H1 (cell line): ENCODE data around the gene DBX1. TPM values are rescaled to one million over a fixed set of nuclear protein-coding genes. Genes with fewer than 3 reads are reported as not detected.
A peak's percentile ranks its signal among the peaks of the same experiment; 100 is the strongest.

Experiments
- CTCF ChIA-PET: fragments of 300-600 bp; sonication (Branson Sonifier 250); formaldehyde crosslinking; loops from one replicate; lab custom pipeline; 2021; ENCODE audit not compliant: partially characterized antibody; lab: Charles Lee
- POLR2A ChIA-PET: fragments of 300-600 bp; sonication (Branson Sonifier 250); formaldehyde crosslinking; loops from one replicate; lab custom pipeline; 2021; ENCODE audit warnings: inconsistent platforms; ENCODE audit not compliant: partially characterized antibody; lab: Charles Lee
- DNase-seq, 2 experiments: peaks; one replicate each; pipeline versions ENCODE4 v3.0.0 to v3.0.0-alpha.2; 2010 to 2022; ENCODE audit warnings: low spot score in 2 of 2, low read depth in 1 of 2, mixed read lengths in 1 of 2
- FAIRE-seq: peaks from 2 replicates; lab custom pipeline; 2011; peaks lifted over from hg19 to GRCh38; lab: Jason Lieb, UNC
- H2AFZ ChIP-seq: 2 replicates; pipeline ENCODE4 v1.8.1; 2012; ENCODE audit warnings: low read length, inconsistent platforms
- H2AK5ac ChIP-seq: 2 replicates; pipeline ENCODE4 v1.6.1; 2013; ENCODE audit warnings: low read depth, low read length
- H2BK120ac ChIP-seq: replicated peaks from 2 replicates; pipeline ENCODE3; 2013; ENCODE audit warnings: low read depth, low read length, inconsistent platforms
- H2BK12ac ChIP-seq: 2 replicates; pipeline ENCODE4 v1.6.1; 2013; ENCODE audit warnings: low read depth, low read length
- H2BK15ac ChIP-seq: 2 replicates; pipeline ENCODE4 v1.6.1; 2013; ENCODE audit warnings: low read length
- H2BK20ac ChIP-seq: 2 replicates; pipeline ENCODE4 v1.6.1; 2013; ENCODE audit warnings: low read length
- H2BK5ac ChIP-seq: 2 replicates; pipeline ENCODE4 v1.6.1; 2013; ENCODE audit warnings: low read depth, low read length
- H3K14ac ChIP-seq: 2 replicates; pipeline ENCODE4 v1.6.1; 2013; ENCODE audit warnings: inconsistent platforms; ENCODE audit not compliant: insufficient read length
- H3K18ac ChIP-seq: 2 replicates; pipeline ENCODE4 v1.6.1; 2013; ENCODE audit warnings: low read length; ENCODE audit errors: extremely low read depth
- H3K23ac ChIP-seq: 2 replicates; pipeline ENCODE4 v1.6.1; 2013; ENCODE audit warnings: inconsistent platforms; ENCODE audit not compliant: insufficient read length
- H3K23me2 ChIP-seq: 2 replicates; pipeline ENCODE4 v1.6.1; 2013; ENCODE audit warnings: low read depth, low read length
- H3K27ac ChIP-seq: 2 replicates; pipeline ENCODE4 v1.6.1; 2011; ENCODE audit warnings: low read depth, low read length, inconsistent platforms
- H3K27me3 ChIP-seq, 4 experiments: replicated peaks in 1 of 4; 1 replicate in 1 of 4; 2 replicates in 3 of 4; pipeline versions ENCODE4 v1.6.1 to v1.8.1; 2011 to 2013; ENCODE audit warnings: low read length in 3 of 4, mild to moderate bottlenecking in 3 of 4, inconsistent platforms in 2 of 4, mixed read lengths in 2 of 4, moderate library complexity in 1 of 4; ENCODE audit not compliant: control insufficient read depth in 3 of 4, insufficient read depth in 3 of 4; ENCODE audit errors: extremely low read depth in 1 of 4
- H3K36me3 ChIP-seq, 4 experiments: 2 replicates each; pipeline versions ENCODE4 v1.6.1 to v1.8.1; 2011 to 2013; ENCODE audit warnings: mild to moderate bottlenecking in 4 of 4, low read length in 3 of 4, moderate library complexity in 2 of 4, control low read depth in 1 of 4, inconsistent platforms in 1 of 4; ENCODE audit not compliant: insufficient read depth in 4 of 4, control insufficient read depth in 2 of 4
- H3K4ac ChIP-seq: replicated peaks from 2 replicates; pipeline ENCODE3; 2013; ENCODE audit warnings: low read length, low read depth, mixed read lengths, inconsistent platforms; ENCODE audit not compliant: insufficient read length
- H3K4me1 ChIP-seq, 4 experiments: replicated peaks in 1 of 4; 1 replicate in 1 of 4; 2 replicates in 3 of 4; pipeline versions ENCODE4 v1.6.1 to v1.8.1; 2011 to 2013; ENCODE audit warnings: low read length in 3 of 4, inconsistent platforms in 2 of 4, mixed read lengths in 1 of 4; ENCODE audit not compliant: insufficient read depth in 4 of 4, control insufficient read depth in 3 of 4
- H3K4me2 ChIP-seq, 2 experiments: 2 replicates each; pipeline versions ENCODE4 v1.6.1 to v1.8.1; 2011 to 2013; ENCODE audit warnings: low read depth in 2 of 2, low read length in 2 of 2, control low read depth in 1 of 2, inconsistent platforms in 1 of 2, mild to moderate bottlenecking in 1 of 2; ENCODE audit not compliant: insufficient read depth in 1 of 2
- H3K4me3 ChIP-seq, 4 experiments: fragments of 200-600, 300-600 bp in 1 of 4; sonication (generic), shearing (Covaris generic), sonication (Bioruptor Twin) in 1 of 4; 2 replicates each; pipeline versions ENCODE4 v1.5.1 to v1.8.1; 2011 to 2016; ENCODE audit warnings: low read length in 4 of 4, low read depth in 3 of 4, control low read depth in 2 of 4, inconsistent platforms in 2 of 4, mild to moderate bottlenecking in 2 of 4, mixed read lengths in 1 of 4, moderate library complexity in 1 of 4; ENCODE audit not compliant: insufficient read depth in 2 of 4; ENCODE audit errors: extremely low read depth in 1 of 4
- H3K56ac ChIP-seq: replicated peaks from 2 replicates; pipeline ENCODE3; 2013; ENCODE audit warnings: low read depth, mild to moderate bottlenecking, mixed read lengths, low read length, inconsistent platforms; ENCODE audit not compliant: insufficient read length
- H3K79me1 ChIP-seq: 2 replicates; pipeline ENCODE4 v1.6.1; 2013; ENCODE audit warnings: low read depth, low read length, control low read depth
- H3K79me2 ChIP-seq, 2 experiments: 2 replicates each; pipeline versions ENCODE4 v1.6.1 to v1.8.1; 2012 to 2013; ENCODE audit warnings: low read length in 2 of 2, mild to moderate bottlenecking in 2 of 2, inconsistent platforms in 1 of 2; ENCODE audit not compliant: insufficient read depth in 2 of 2, control insufficient read depth in 1 of 2
- H3K9ac ChIP-seq, 4 experiments: replicated peaks in 1 of 4; 1 replicate in 1 of 4; 2 replicates in 3 of 4; pipeline versions ENCODE4 v1.6.1 to v1.8.1; 2011 to 2013; ENCODE audit warnings: low read depth in 3 of 4, low read length in 3 of 4, control low read depth in 2 of 4, mild to moderate bottlenecking in 2 of 4, moderate library complexity in 2 of 4, inconsistent platforms in 1 of 4; ENCODE audit errors: extremely low read depth in 1 of 4
- H3K9me3 ChIP-seq, 2 experiments: 2 replicates each; pipeline versions ENCODE4 v1.6.1 to v1.8.1; 2012 to 2013; ENCODE audit warnings: mild to moderate bottlenecking in 2 of 2, moderate library complexity in 2 of 2, control low read depth in 1 of 2, inconsistent platforms in 1 of 2, low read depth in 1 of 2, low read length in 1 of 2, mixed read lengths in 1 of 2; ENCODE audit not compliant: insufficient read depth in 2 of 2
- H4K20me1 ChIP-seq, 2 experiments: replicated peaks in 1 of 2; 2 replicates each; pipeline versions ENCODE3 to v1.8.1; 2011 to 2013; ENCODE audit warnings: inconsistent platforms in 2 of 2, low read length in 2 of 2, mild to moderate bottlenecking in 1 of 2; ENCODE audit not compliant: insufficient read depth in 2 of 2, control insufficient read depth in 1 of 2
- H4K5ac ChIP-seq: 2 replicates; pipeline ENCODE4 v1.6.1; 2013; ENCODE audit warnings: low read length, low read depth, mixed read lengths, inconsistent platforms; ENCODE audit not compliant: insufficient read length
- H4K8ac ChIP-seq: 2 replicates; pipeline ENCODE4 v1.8.0; 2013; ENCODE audit warnings: mild to moderate bottlenecking, moderate library complexity, low read length, inconsistent platforms; ENCODE audit not compliant: insufficient read depth; ENCODE audit errors: extremely low read depth
- H4K91ac ChIP-seq: replicated peaks from 2 replicates; pipeline ENCODE3; 2013; ENCODE audit warnings: low read length, mixed read lengths, inconsistent platforms; ENCODE audit not compliant: insufficient read length
- ASH2L ChIP-seq: fragments of 200-600, 300-600 bp; sonication (generic); IDR thresholded peaks from one replicate; pipeline ENCODE4 v1.7.1; 2017; ENCODE audit warnings: low read length
- CBX5 ChIP-seq: fragments of 300-800, 300-1000 bp; sonication (generic); IDR thresholded peaks from 2 replicates; pipeline ENCODE4 v1.7.1; 2016; ENCODE audit warnings: antibody characterized with exemption, low read length, low read depth
- CHD1 ChIP-seq: IDR thresholded peaks from 2 replicates; pipeline ENCODE4 v1.6.1; 2012; ENCODE audit warnings: low read depth, low read length, improper control_type of control experiment
- CHD2 ChIP-seq: IDR thresholded peaks from 2 replicates; pipeline ENCODE4 v1.6.1; 2012; ENCODE audit warnings: low read length, improper control_type of control experiment
- EP300 ChIP-seq, 2 experiments: IDR thresholded peaks; 1 replicate in 1 of 2; 2 replicates in 1 of 2; pipeline ENCODE4 v1.6.1; 2011 to 2012; ENCODE audit warnings: low read depth in 2 of 2, low read length in 2 of 2, mild to moderate bottlenecking in 2 of 2, borderline replicate concordance in 1 of 2, inconsistent platforms in 1 of 2, moderate library complexity in 1 of 2
- EZH2 ChIP-seq: fragments of 200-600 bp; sonication (generic); IDR thresholded peaks from 2 replicates; pipeline ENCODE4 v1.7.1; 2012; ENCODE audit warnings: low read depth, mild to moderate bottlenecking, moderate library complexity, low read length, inconsistent platforms; ENCODE audit not compliant: severe bottlenecking
- JUND ChIP-seq: IDR thresholded peaks from 2 replicates; pipeline ENCODE4 v1.6.1; 2011; ENCODE audit warnings: mild to moderate bottlenecking, improper control_type of control experiment, low read length
- RNF2 ChIP-seq: fragments of 200-900, 300-1000 bp; sonication (generic); IDR thresholded peaks from 2 replicates; pipeline ENCODE4 v1.7.1; 2016; ENCODE audit warnings: borderline replicate concordance, low read depth, mild to moderate bottlenecking, antibody characterized with exemption, low read length; ENCODE audit not compliant: poor library complexity, severe bottlenecking; ENCODE audit errors: missing control alignments
- SIN3A ChIP-seq, 2 experiments: IDR thresholded peaks in 1 of 2; conservative IDR thresholded peaks in 1 of 2; 2 replicates each; pipeline ENCODE4 v1.6.1; 2011 to 2012; ENCODE audit warnings: low read length in 2 of 2, improper control_type of control experiment in 1 of 2, low read depth in 1 of 2, mild to moderate bottlenecking in 1 of 2
- SP1 ChIP-seq: IDR thresholded peaks from 2 replicates; pipeline ENCODE4 v1.6.1; 2011; ENCODE audit warnings: low read depth, low read length
- WGBS, 2 experiments: shearing (Covaris generic) in 1 of 2; methylation state at CpG; one replicate each; pipeline versions ENCODE4 v1.1.6 to v1.1.7; 2013 to 2015; ENCODE audit warnings: low lambda C conversion rate in 2 of 2, mixed read lengths in 2 of 2, inconsistent platforms in 1 of 2, low coverage in 1 of 2, missing lambda C conversion rate in 1 of 2; ENCODE audit not compliant: insufficient replicate concordance in 2 of 2, insufficient coverage in 1 of 2, insufficient read length in 1 of 2; ENCODE audit errors: extremely low coverage in 1 of 2, missing lambda C conversion rate in 1 of 2; 5-methylcytosine and 5-hydroxymethylcytosine counted together
- polyA plus RNA-seq, 7 experiments: library from polyadenylated mRNA; depleted of rRNA in 3 of 7; stranded (reverse) in 5 of 7; unstranded in 2 of 7; fragments of >200 nt in 5 of 7; fragments of 200-250 nt in 2 of 7; gene quantifications; 1 replicate in 5 of 7; 2 replicates in 1 of 7; 4 replicates in 1 of 7; pipeline versions ENCODE4 v1.2.1 to v1.2.3, GENCODE V29; 2011 to 2013; ENCODE audit warnings: missing spikeins in 2 of 7, mixed read lengths in 2 of 7
- total RNA-seq: library from RNA; stranded (reverse); fragmentation: NEBNext Ultra II Directional; extraction: Animal tissue kit (Norgen Biotek cat#: 25700); gene quantifications from 2 replicates; pipeline ENCODE4 v1.2.1, GENCODE V29; 2021
- TF ChIP-seq, protein P1 (sequence below): IDR thresholded peaks from 2 replicates; pipeline ENCODE4 v1.6.1; 2012; ENCODE audit warnings: inconsistent platforms

The DBX1 gene
- total and polyA plus RNA-seq, 2 of the 8 experiments (the other 6 are each of a cell fraction or from before 2014, with no cell fraction given), result not detected

DNA sequence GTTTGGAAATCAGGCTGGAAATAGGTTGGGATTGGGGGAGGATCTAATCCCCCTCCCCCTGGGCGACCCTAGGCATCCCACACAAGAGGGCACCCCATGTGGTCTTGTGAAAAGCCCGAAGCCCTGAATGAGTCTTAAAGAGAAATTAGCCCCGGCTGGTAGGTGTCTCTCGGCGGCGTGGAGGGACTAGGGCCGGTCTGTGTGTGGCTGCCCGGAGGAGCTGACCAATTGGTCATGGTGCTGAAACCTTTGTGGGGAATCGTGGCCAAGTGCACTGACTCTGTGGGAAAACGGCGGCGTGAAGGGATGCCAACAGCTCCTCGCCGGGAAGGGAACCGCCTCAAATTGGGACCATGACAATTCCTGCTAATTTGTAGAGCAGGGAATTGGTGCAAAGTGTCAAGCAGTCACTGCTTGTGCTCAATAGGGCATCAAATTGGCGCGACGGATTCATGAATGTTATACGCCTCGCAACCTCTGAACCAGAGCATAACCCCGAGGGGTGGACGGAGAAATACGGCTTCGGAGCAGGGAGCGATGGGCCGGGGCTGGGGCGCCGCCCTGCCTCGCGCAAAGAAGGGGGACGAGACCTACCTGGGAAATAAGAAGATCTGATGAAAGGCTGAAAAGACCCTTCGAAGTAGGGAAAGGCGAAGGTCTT lies 1.5 kb downstream of the DBX1 start:
- Histone ChIP-seq H2AK5ac (no peak overlapping the region), H3K4me2 (peak overlapping the region; percentile 52 to 78), H4K20me1 (peaks cover 8 to 15% of the 10 kb centered on the region in 2 experiments), H3K56ac (no peak overlapping the region), H2BK20ac (no peak overlapping the region), H2BK15ac (no peak overlapping the region), H3K23me2 (peaks cover 24% of the 10 kb centered on the region), H3K9ac (no peak overlapping the region), H4K8ac (no peak overlapping the region), H3K9me3 (no peaks in the 10 kb centered on the region), H2BK120ac (no peak overlapping the region), H2AFZ (no peak overlapping the region), H3K4ac (no peak overlapping the region), H3K36me3 (no peaks in the 10 kb centered on the region), H3K4me3 (peak overlapping the region in 1 of 4 experiments; percentile 56; a peak in 2 of 8 replicates), H4K5ac (no peak overlapping the region), H2BK12ac (0 out of 2 replicates have a peak overlapping the region, but pooled peaks have one; percentile 62), H3K27me3 (peaks cover 58 to 93% (median 89%) of the 10 kb centered on the region in 4 experiments), H3K27ac (no peak overlapping the region), H3K18ac (no peak overlapping the region; the same call in 1 of the 2 replicates), H2BK5ac (no peak overlapping the region), H4K91ac (no peak overlapping the region), H3K79me2 (no peaks in the 10 kb centered on the region), H3K23ac (no peak overlapping the region), H3K79me1 (no peaks in the 10 kb centered on the region), H3K4me1 (peaks cover 14 to 54% (median 24%) of the 10 kb centered on the region in 4 experiments), H3K14ac (no peak overlapping the region)
- POLR2A ChIA-PET, result no interaction called here
- CTCF ChIA-PET, result interaction anchor here (0.9 to 1.1 kb wide), 5 partner anchors 23 to 196 kb away, joined by 3 to 4 read pairs (median 3); no protein-coding TSS in a partner anchor
- WGBS, 2 experiments, result 4% methylated on average over 33 of the region's 33 CpGs; no CpG with 5 or more reads in 1 of the 2 experiments
- peak in 1 of 2 experiments; percentile 84 for DNase-seq
- peak; percentile 24 for FAIRE-seq
- TF ChIP-seq CHD2, result no peak
- TF ChIP-seq CBX5, result no peak
- peak; percentile 76 for TF ChIP-seq RNF2
- TF ChIP-seq SP1, result no peak
- TF ChIP-seq EZH2, result peak; percentile 81
- TF ChIP-seq, protein P1, sequence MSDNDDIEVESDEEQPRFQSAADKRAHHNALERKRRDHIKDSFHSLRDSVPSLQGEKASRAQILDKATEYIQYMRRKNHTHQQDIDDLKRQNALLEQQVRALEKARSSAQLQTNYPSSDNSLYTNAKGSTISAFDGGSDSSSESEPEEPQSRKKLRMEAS, result peak; percentile 49
- TF ChIP-seq ASH2L, result peak; percentile 15
- TF ChIP-seq EP300 (IDR thresholded peaks at IDR 0.05; ENCODE audit: borderline replicate concordance in 1 of 2, low read depth in 2 of 2, low read length in 2 of 2), result no peak
- peak; percentile 86 to 87; a peak in 3 of 4 replicates for TF ChIP-seq SIN3A (conservative IDR thresholded peaks at IDR 0.05 in 1 of 2, IDR thresholded peaks at IDR 0.05 in 1 of 2; ENCODE audit: low read depth in 1 of 2, low read length in 2 of 2)
- TF ChIP-seq CHD1, result no peak
- TF ChIP-seq JUND, result no peak
